GM19372 (cell line): ENCODE measurements around the gene KCNJ6.

Experiments
- ATAC-seq: cut with Tn5 transposase; IDR thresholded peaks from one replicate; pipeline ENCODE4 v1.9.1; 2021; ENCODE audit warnings: mild to moderate bottlenecking, low read depth, moderate library complexity; ENCODE audit not compliant: unreplicated experiment

Gene KCNJ6

GRCh38 chr21:37868446-37869295 is 47.6 kb downstream of the KCNJ6 start:
- ATAC-seq: no peak

GRCh38 chr21:37866027-37866426 is 50.2 kb downstream of the KCNJ6 start:
- ATAC-seq: no peak

GRCh38 chr21:37865156-37865555 is 51.1 kb downstream of the KCNJ6 start:
- no peak for ATAC-seq

GRCh38 chr21:37863842-37864241 is 52.4 kb downstream of the KCNJ6 start:
- no peak for ATAC-seq

- peak; percentile 85 for ATAC-seq
These were observed 53.7 kb downstream of the KCNJ6 start for GRCh38 chr21:37862536-37862935.

- no peak for ATAC-seq
These were observed 54.7 kb downstream of the KCNJ6 start for GRCh38 chr21:37861561-37861960.

GRCh38 chr21:37860416-37860815 is 55.8 kb downstream of the KCNJ6 start:
- no peak for ATAC-seq

GRCh38 chr21:37855647-37856625 is 60.3 kb downstream of the KCNJ6 start:
- ATAC-seq: no peak

GRCh38 chr21:37855271-37855646 is 61.0 kb downstream of the KCNJ6 start:
- no peak for ATAC-seq

GRCh38 chr21:37849506-37850102 is 66.7 kb downstream of the KCNJ6 start:
- no peak for ATAC-seq

- ATAC-seq: no peak
These were observed 67.4 kb downstream of the KCNJ6 start for GRCh38 chr21:37848721-37849490.

GRCh38 chr21:37845535-37845934 is 70.7 kb downstream of the KCNJ6 start:
- ATAC-seq: no peak

- ATAC-seq: no peak
These were observed 73.1 kb downstream of the KCNJ6 start for GRCh38 chr21:37843191-37843590.

GRCh38 chr21:37842163-37842919 is 73.9 kb downstream of the KCNJ6 start:
- ATAC-seq: no peak

GRCh38 chr21:37837381-37837780 is 78.9 kb downstream of the KCNJ6 start:
- no peak for ATAC-seq

GRCh38 chr21:37835481-37835880 is 80.8 kb downstream of the KCNJ6 start:
- no peak for ATAC-seq

GRCh38 chr21:37833301-37833700 is 83.0 kb downstream of the KCNJ6 start:
- no peak for ATAC-seq

- no peak for ATAC-seq
These were observed 86.8 kb downstream of the KCNJ6 start for GRCh38 chr21:37829447-37829846.

GRCh38 chr21:37828991-37829390 is 87.3 kb downstream of the KCNJ6 start:
- ATAC-seq: no peak
